HPDE6-E6E7 (cell line): Measurements from ENCODE around the gene GPR132.
"Not testable (repeated sequence)": the region's sequence is repeated elsewhere in the genome, so short reads cannot be mapped to it uniquely, and the experiment has no call there.

Source experiments
- DNase-seq: peaks from one replicate; pipeline ENCODE4 v3.0.0; 2011; ENCODE audit warnings: missing footprints; ENCODE audit errors: extremely low spot score

Gene GPR132

GRCh38 chr14:105041841-105042765, 23.1 kb downstream of the GPR132 start:
- DNase-seq, result no peak

GRCh38 chr14:105039458-105040205, 25.6 kb downstream of the GPR132 start:
- DNase-seq, result no peak

- not testable (repeated sequence) for DNase-seq
Measured at GRCh38 chr14:105035616-105036015, 29.6 kb downstream of the GPR132 start.

- no peak for DNase-seq
Measured at GRCh38 chr14:105034315-105035039, 30.8 kb downstream of the GPR132 start.

- DNase-seq, result not testable (repeated sequence)
Measured at GRCh38 chr14:105033412-105033900, 31.8 kb downstream of the GPR132 start.

- DNase-seq, result not testable (repeated sequence)
Measured at GRCh38 chr14:105032451-105032901, 32.8 kb downstream of the GPR132 start.

GRCh38 chr14:105030836-105031396, 34.3 kb downstream of the GPR132 start:
- DNase-seq, result no peak

- no peak for DNase-seq
Measured at GRCh38 chr14:105030194-105030593, 35.0 kb downstream of the GPR132 start.

- DNase-seq, result no peak
Measured at GRCh38 chr14:105029402-105029801, 35.8 kb downstream of the GPR132 start.

- DNase-seq, result no peak
Measured at GRCh38 chr14:105028251-105028927, 36.8 kb downstream of the GPR132 start.

- not testable (repeated sequence) for DNase-seq
Measured at GRCh38 chr14:105027718-105028117, 37.5 kb downstream of the GPR132 start.

GRCh38 chr14:105026802-105027563, 38.2 kb downstream of the GPR132 start:
- no peak for DNase-seq

GRCh38 chr14:105026033-105026785, 39.0 kb downstream of the GPR132 start:
- no peak for DNase-seq

- DNase-seq, result no peak
Measured at GRCh38 chr14:105025429-105025828, 39.8 kb downstream of the GPR132 start.

GRCh38 chr14:105023791-105024480, 41.3 kb downstream of the GPR132 start:
- DNase-seq, result no peak

GRCh38 chr14:105023144-105023543, 42.1 kb downstream of the GPR132 start:
- no peak for DNase-seq

GRCh38 chr14:105022276-105022670, 43.0 kb downstream of the GPR132 start:
- DNase-seq, result no peak

- DNase-seq, result no peak
Measured at GRCh38 chr14:105021656-105022275, 43.5 kb downstream of the GPR132 start.
